GM12872 (cell line): Measurements from ENCODE around the gene TGM6.

Experiments used
- CTCF ChIP-seq: IDR thresholded peaks from 3 replicates; pipeline ENCODE4 v1.5.1; 2011; ENCODE audit warnings: low read depth, mild to moderate bottlenecking, low read length, moderate library complexity; ENCODE audit not compliant: insufficient read depth

Gene TGM6

GRCh38 chr20:2429051-2429450 is 48.4 kb downstream of the TGM6 start:
- no peak for TF ChIP-seq CTCF

- TF ChIP-seq CTCF, result no peak
These were observed 49.8 kb downstream of the TGM6 start for GRCh38 chr20:2430538-2430937.

- TF ChIP-seq CTCF, result no peak
These were observed 50.5 kb downstream of the TGM6 start for GRCh38 chr20:2431185-2431584.

- no peak for TF ChIP-seq CTCF
These were observed 66.1 kb downstream of the TGM6 start for GRCh38 chr20:2446845-2447244.

- no peak for TF ChIP-seq CTCF
These were observed 68.7 kb downstream of the TGM6 start for GRCh38 chr20:2449386-2449785.

- no peak for TF ChIP-seq CTCF
These were observed 70.7 kb downstream of the TGM6 start for GRCh38 chr20:2451422-2451821.

- TF ChIP-seq CTCF, result peak; percentile 93
These were observed 71.4 kb downstream of the TGM6 start for GRCh38 chr20:2451939-2452732.
